Activated CD4-positive, alpha-beta T cell treated with anti-CD3 and anti-CD28 coated beads for 4 hours (primary cell): ENCODE data around the gene PPP2R5A.

Source experiments
- DNase-seq, 2 donors: peaks; one replicate each; pipeline ENCODE4 v3.0.0-alpha.2; 2020

Gene PPP2R5A

GRCh38 chr1:212284744-212285684, at the start of gene PPP2R5A:
PPP2R5A (plus strand) TSS chr1:212285410; CDS start chr1:212286111, 701 bp downstream.
- peak; percentile 97 to 98 for DNase-seq

- DNase-seq: no peak
Observed at GRCh38 chr1:212235857-212236256, 49.4 kb upstream of the PPP2R5A start.

- DNase-seq: no peak
Observed at GRCh38 chr1:212236664-212237220, 48.5 kb upstream of the PPP2R5A start.

DNA sequence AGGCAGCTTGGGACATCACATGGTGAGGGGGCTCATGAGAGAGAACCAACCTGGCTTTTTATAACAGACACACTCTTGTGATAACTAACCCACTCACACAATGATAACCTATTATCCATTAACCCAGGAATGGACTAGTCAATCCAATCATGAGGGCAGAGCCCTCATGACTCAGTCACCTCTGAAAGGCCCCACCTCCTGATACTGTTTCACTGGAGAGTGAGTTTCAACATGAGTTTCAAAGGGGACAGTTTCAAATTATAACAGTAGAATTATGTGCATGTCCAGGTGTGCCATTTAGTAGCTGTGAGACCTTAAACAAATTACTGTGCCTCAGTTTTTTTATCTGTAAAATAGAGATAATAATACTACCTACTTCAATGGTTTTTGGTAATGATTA, 47.6 kb upstream of the PPP2R5A start:
- no peak for DNase-seq

DNA sequence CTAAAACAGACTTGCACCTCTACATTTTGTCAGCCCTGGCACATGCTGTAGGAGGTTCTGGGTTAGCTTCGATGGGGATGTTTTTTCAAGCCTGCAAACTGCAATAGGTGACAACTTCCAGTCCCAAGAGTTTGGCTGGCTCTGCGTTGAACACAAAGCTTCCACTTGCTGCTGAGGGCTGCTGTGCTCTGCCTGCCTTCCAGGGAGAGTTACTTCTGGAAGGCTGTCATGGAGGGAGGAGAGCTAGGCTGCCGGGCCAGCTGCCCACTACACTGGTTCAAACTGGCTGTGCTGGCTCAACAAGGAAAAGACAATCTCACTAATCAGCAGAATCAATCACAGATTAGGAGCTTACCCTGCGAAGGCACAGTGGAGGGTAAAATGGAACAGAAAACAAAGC, 46.7 kb upstream of the PPP2R5A start:
- no peak for DNase-seq

DNA sequence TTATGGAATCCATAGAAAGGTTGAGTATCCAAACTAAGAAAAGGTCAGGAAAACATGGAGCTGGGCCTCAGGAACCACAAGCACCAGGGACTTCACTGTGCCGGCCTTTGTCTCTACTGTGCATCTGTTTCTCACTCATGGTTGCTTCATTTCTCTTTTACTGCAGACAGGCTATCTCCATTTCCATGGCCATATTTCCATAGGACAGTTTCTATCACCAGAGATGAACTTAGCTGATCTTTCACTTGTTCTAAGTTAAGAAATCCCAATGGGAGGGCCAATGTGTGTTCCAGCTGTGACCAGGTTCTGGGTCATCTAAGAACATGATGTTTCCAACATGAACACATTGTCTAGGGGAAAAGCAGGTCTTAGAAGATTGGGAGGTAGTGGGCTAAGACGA, 43.7 kb upstream of the PPP2R5A start:
- DNase-seq: no peak

GRCh38 chr1:212241957-212242287, 43.3 kb upstream of the PPP2R5A start:
- no peak for DNase-seq

DNA sequence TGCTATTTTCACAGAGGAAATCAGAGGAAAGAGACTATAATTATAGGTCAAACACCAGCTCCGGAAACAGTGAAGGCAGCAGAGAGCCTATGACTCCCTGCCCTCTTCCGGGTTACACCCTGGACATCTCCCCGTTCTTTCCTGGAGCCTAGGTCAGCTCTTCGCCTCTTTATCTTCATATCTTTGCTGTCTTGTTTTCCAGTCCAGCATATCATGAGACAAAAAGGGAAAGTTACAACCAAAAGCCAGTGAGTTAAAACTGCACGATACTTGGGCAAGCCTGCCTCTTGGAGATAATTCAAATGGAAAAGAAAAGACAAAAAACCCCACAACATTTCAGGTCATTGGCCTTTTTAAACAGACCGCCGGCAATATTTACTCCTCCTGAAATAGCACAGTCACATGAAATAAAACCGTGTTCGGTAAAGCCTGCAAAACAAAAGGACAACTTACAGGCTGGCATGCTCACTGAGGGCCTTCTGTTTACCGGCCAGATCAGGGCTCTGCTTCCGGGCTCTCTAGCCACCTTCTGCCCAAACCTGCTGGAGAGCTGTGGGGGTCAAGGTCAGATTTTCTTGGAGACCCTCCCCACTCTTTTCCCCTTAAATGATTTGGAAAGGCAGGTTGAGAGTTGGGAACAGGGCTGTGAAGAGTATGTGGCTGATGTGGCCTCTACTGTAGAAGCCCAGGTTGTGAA, 42.8 kb upstream of the PPP2R5A start:
- no peak for DNase-seq

DNA sequence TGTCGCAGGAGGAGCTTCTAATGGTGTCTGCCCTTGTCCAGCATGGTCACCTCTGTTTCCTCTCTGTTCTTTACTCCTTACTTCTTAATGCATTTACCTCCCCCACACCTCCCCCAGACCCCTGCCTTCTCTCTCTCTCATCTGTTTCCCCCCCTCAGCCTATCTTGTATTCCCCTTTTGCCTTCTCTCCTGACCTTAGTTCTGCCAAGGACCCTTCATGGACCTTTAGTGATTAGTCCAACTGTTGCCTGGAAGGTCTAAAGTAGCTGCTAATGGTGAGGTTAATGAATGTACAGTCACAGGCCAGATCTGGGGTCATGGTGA, 42.3 kb upstream of the PPP2R5A start:
- DNase-seq: no peak

DNA sequence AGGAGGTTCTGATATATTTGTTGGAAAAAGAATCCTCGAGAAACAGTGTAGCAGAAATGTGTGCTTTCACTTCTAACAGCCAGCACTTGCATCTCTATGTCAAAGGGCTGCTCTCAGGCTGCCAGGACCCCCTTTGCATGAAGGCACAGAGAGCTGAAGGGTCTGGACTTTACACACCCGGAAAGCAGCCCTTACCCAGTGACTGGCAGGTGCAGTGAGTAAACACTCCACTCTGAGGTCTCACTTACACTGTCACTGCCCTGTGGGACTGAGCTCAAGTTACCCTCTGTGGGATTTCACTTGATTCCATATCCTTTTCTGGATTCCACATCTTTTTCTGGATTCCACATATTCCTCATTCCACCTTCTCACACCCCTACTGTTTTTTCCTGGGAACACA, 40.8 kb upstream of the PPP2R5A start:
- DNase-seq: no peak

GRCh38 chr1:212247179-212247721, 38.0 kb upstream of the PPP2R5A start:
- DNase-seq: no peak

GRCh38 chr1:212247988-212248387, 37.2 kb upstream of the PPP2R5A start:
- no peak for DNase-seq

DNA sequence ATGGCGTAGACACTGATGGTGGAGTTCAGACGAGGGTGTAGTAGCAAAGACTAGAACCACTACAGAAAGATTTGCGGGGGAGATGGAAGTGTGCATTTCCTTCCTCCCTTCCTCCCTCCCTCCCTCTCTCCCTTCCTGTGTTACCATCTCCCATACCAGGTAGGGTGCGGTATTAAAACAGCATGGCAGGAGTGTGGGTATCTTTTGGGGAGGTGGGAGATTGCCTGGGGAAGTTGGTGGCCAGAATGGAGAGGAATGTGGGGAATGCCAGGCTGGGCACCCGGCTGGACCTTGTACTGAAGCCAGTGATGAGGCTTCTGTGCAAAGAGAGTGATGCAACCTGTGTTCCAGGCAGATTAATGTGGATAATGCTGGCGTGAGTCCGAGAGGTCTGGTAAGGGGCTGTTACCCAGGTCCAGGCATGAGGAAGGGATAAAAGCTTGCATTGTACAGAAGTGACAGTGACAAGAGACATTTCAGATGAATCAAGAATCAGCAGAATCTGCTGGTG, 30.3 kb upstream of the PPP2R5A start:
- DNase-seq: no peak

DNA sequence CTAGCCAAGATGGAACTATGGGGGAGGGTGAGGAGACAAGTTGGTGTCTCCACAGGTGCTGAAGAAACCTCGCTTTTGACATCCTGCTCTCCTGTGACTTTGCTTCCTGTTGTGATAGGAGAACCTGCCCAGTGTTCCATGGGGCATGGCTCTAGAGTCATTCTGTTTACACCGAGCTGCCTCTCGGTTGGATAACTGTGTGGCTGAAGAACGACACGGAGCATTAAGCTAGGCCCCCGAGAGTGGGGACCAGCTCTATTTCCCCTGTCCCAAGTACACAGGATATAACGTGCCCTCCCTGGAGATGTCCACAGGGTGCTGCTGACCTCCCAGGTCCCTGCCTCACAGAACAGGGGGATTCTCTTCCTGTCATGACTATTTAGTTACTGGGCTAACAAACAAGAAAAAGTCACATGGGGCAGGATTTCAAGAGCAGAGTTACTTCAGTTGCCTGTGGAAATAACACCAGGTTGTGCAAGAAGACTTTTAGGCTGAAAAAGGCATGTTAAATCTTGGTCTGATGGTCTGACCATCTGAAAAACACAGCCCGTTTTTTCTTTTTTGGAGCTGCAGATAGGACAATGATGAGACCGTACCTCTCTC, 29.4 kb upstream of the PPP2R5A start:
- no peak for DNase-seq

DNA sequence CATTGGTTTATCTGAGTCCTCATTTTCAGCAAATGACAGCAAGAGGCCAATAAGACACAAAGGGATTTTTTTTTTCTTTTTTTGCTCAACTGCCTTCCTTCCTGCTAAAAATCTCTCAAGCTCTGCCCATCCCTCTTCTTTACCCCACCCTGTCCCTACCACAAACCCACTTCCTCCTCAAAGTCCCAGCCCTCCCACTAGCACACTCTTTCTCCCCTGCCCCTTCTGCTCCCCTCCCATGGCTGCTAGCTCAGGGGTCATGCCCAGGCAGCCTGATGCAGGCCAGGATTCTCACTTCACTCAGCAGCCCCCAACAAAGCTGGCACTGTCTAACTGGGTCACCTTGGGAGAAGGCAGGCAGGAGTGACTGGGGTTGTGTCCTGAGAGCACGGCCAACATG, 28.8 kb upstream of the PPP2R5A start:
- DNase-seq: peak in 1 of 2 donors; percentile 7

- DNase-seq: no peak
Observed at GRCh38 chr1:212257157-212257556, 28.1 kb upstream of the PPP2R5A start.

- DNase-seq: no peak
Observed at GRCh38 chr1:212259693-212260480, 25.3 kb upstream of the PPP2R5A start.

GRCh38 chr1:212260557-212261355, 24.5 kb upstream of the PPP2R5A start:
- no peak for DNase-seq

DNA sequence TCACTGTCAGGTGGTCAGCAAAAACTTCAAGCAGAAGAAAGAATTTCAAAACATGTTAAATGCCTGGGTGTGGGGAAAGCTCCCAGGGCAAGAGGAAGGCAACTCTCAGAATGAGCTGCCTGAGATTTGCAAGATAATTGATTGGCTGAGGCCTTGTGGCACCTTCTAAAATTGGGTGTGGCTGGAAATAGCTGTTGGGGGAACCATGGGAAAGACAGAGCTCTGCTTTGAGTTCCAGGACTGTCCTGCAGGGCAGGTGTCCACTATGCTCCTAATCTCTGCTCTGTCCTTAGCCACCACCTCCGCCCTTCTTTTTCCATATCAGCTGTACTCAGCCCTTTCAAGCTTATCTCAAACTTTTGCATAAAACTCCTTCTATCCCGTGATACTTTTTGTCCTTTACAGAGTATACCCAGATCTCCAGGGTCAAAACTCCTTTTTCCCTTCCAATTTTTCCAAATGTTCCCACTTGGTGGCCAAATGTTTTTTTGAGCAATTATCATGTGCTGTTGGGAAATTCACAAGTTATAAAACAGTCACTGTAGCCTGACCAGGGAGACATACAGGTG, 23.8 kb upstream of the PPP2R5A start:
- no peak for DNase-seq

DNA sequence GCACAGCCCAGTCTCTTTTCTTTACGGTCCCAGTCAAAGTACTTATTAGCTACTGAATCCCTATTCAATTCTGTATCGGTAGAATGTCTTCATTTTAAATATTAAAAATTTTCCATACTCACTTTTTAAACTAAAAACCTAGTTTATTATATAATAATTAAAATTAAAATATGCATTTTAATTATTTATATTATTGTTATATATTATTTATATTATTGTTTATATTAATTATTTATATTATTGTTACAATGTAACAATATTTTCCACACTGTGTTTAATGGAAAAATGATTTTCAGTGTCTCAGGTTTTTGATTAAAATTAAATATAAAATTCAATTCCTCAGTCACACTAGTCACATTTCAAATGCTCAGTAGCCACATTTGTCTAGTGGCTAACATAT, 18.2 kb upstream of the PPP2R5A start:
- no peak for DNase-seq

- DNase-seq: no peak
Observed at GRCh38 chr1:212267460-212267859, 17.8 kb upstream of the PPP2R5A start.
